Stomach (tissue), 9 donors: ENCODE data around the gene MICAL3. TPM values are rescaled to one million over a fixed set of nuclear protein-coding genes. Genes with fewer than 3 reads are reported as not detected.

ENCODE experiments used
- DNase-seq, 2 donors: peaks; one replicate each; pipeline versions ENCODE4 v3.0.0 to v3.0.0-alpha.2; 2013 to 2019
- H3K27ac ChIP-seq, 5 donors: fragments of 200-600 bp in 4 of 5; sonication (generic) in 4 of 5; one replicate each; pipeline ENCODE4 v1.5.1; 2013 to 2019; ENCODE audit warnings: mild to moderate bottlenecking in 1 of 5, moderate library complexity in 1 of 5
- H3K27me3 ChIP-seq, 3 donors: fragments of 200-600 bp; sonication (generic); one replicate each; pipeline ENCODE4 v1.5.1; 2017 to 2019; ENCODE audit warnings: mixed run types in 1 of 3
- H3K36me3 ChIP-seq, 4 donors: fragments of 200-600 bp; sonication (generic); 1 replicate in 3 of 4; 2 replicates in 1 of 4; pipeline ENCODE4 v1.5.1; 2016 to 2019
- H3K4me1 ChIP-seq, 4 donors: fragments of 200-600 bp; sonication (generic); one replicate each; pipeline ENCODE4 v1.5.1; 2016 to 2019
- H3K4me3 ChIP-seq, 4 donors: fragments of 200-600 bp; sonication (generic) in 3 of 4; one replicate each; pipeline ENCODE4 v1.5.1; 2016 to 2019; ENCODE audit warnings: mild to moderate bottlenecking in 1 of 4
- H3K9me3 ChIP-seq, 4 donors: fragments of 200-600 bp; sonication (generic); one replicate each; pipeline ENCODE4 v1.5.1; 2016 to 2019
- CTCF ChIP-seq, 7 experiments: fragments of 450-650 bp in 4 of 7; fragments of 200-600 bp in 3 of 7; sonication (generic) in 3 of 7; IDR thresholded peaks; one replicate each; pipeline ENCODE4 v1.5.1; 2016 to 2019; ENCODE audit warnings: antibody characterized with exemption in 7 of 7, control low read depth in 2 of 7, mild to moderate bottlenecking in 1 of 7
- EP300 ChIP-seq: sonication (generic); formaldehyde crosslinking; IDR thresholded peaks from one replicate; pipeline ENCODE4 v1.6.1; 2017; ENCODE audit warnings: antibody characterized with exemption
- POLR2A ChIP-seq, 4 donors: fragments of 450-650 bp; IDR thresholded peaks; one replicate each; pipeline ENCODE4 v1.6.1; 2016; ENCODE audit warnings: antibody characterized with exemption in 4 of 4, control low read depth in 2 of 4, mild to moderate bottlenecking in 1 of 4, moderate library complexity in 1 of 4
- POLR2AphosphoS5 ChIP-seq, 3 donors: sonication (generic); formaldehyde crosslinking; IDR thresholded peaks; one replicate each; pipeline ENCODE4 v1.6.1; 2016; ENCODE audit warnings: antibody characterized with exemption in 3 of 3
- WGBS, 5 donors: extraction: QIAGEN DNeasy Blood & Tissue Kit in 3 of 5; methylation state at CpG; one replicate each; pipeline versions ENCODE4 v1.1.5 to v1.1.7; 2013 to 2018; 5-methylcytosine and 5-hydroxymethylcytosine counted together
- intact Hi-C: fragments of 100-400 bp; cut with DNase I; formaldehyde crosslinking; loops from one replicate; pipeline ENCODE4 v1.15.1; 2023; ENCODE audit warnings: low total_unique reads
- polyA plus RNA-seq, 3 donors: library from polyadenylated mRNA; stranded (reverse); fragments of 200-250 nt; gene quantifications; one replicate each; pipeline ENCODE4 v1.2.3, GENCODE V29; 2013
- total RNA-seq, 5 donors: library from RNA; depleted of rRNA; stranded (reverse); fragments of >200 nt; gene quantifications; one replicate each; pipeline versions ENCODE4 v1.1.0 to v1.2.3, GENCODE V29; 2014 to 2016
- donor health status: healthy with polysubstance abuse.
- donor health status: Bipolar disorder and iron deficiency.
- donor health status: healthy.

Gene MICAL3
- total and polyA plus RNA-seq, 8 donors, result 3.5 to 130 (median 24.0) TPM

GRCh38 chr22:18070556-18071306 lies 46.4 kb upstream of the MICAL3 start:
- DNase-seq, result no peak
- no peak overlapping the region for H3K27ac ChIP-seq
- intact Hi-C loops, result loop anchor here (5.0 to 10.0 kb wide), 2 partner anchors 76 to 243 kb away; no protein-coding TSS in a partner anchor

GRCh38 chr22:18070041-18070440 lies 45.7 kb upstream of the MICAL3 start:
- H3K4me3 ChIP-seq, result no peak overlapping the region
- H3K36me3 ChIP-seq, result no peaks in the 10 kb centered on the region
- peaks cover 0 to 27% (median 8%) of the 10 kb centered on the region in 4 donors for H3K4me1 ChIP-seq
- no peak for DNase-seq
- H3K27me3 ChIP-seq, result peaks cover 0 to 5% (median 0%) of the 10 kb centered on the region in 3 donors
- intact Hi-C loops, result loop anchor here (5.0 to 10.0 kb wide), 2 partner anchors 75 to 243 kb away; no protein-coding TSS in a partner anchor
- no peaks in the 10 kb centered on the region for H3K9me3 ChIP-seq
- WGBS, 5 donors, result 91 to 96% (median 92%) methylated on average over 4 of the region's 4 CpGs
- TF ChIP-seq EP300 (no peak), CTCF (IDR thresholded peaks at IDR 0.05) (no peak)
- H3K27ac ChIP-seq, result no peak overlapping the region

More at GRCh38 chr22:18070556-18071306, 46.4 kb upstream of the MICAL3 start:
- Histone ChIP-seq H3K9me3 (no peaks in the 10 kb centered on the region), H3K4me3 (no peak overlapping the region), H3K4me1 (peaks cover 0 to 29% (median 11%) of the 10 kb centered on the region in 4 donors), H3K27me3 (no peaks in the 10 kb centered on the region), H3K36me3 (no peaks in the 10 kb centered on the region)
- 68 to 81% (median 74%) methylated on average over 14 of the region's 14 CpGs for WGBS, 5 donors
- TF ChIP-seq POLR2A (IDR thresholded peaks at IDR 0.05), result no peak
- TF ChIP-seq CTCF (IDR thresholded peaks at IDR 0.05), result no peak
- TF ChIP-seq EP300, result no peak
- TF ChIP-seq POLR2AphosphoS5 (IDR thresholded peaks at IDR 0.05), result no peak

- TF ChIP-seq POLR2A (IDR thresholded peaks at IDR 0.05) (no peak), POLR2AphosphoS5 (IDR thresholded peaks at IDR 0.05) (no peak), CTCF (IDR thresholded peaks at IDR 0.05) (no peak), EP300 (no peak)
- H3K27ac ChIP-seq, result peak overlapping the region in 3 of 5 donors; percentile 69 to 87 (median 83)
- 26 to 54% (median 44%) methylated on average over 2 of the region's 2 CpGs for WGBS, 5 donors
- H3K4me3 ChIP-seq, result no peak overlapping the region
- intact Hi-C loops, result no loop called here
- H3K9me3 ChIP-seq, result no peaks in the 10 kb centered on the region
- H3K4me1 ChIP-seq, result peaks cover 0 to 27% (median 8%) of the 10 kb centered on the region in 4 donors
- no peaks in the 10 kb centered on the region for H3K36me3 ChIP-seq
- peaks cover 0 to 12% (median 0%) of the 10 kb centered on the region in 3 donors for H3K27me3 ChIP-seq
- DNase-seq, result no peak
Measured at GRCh38 chr22:18069041-18069440, 44.7 kb upstream of the MICAL3 start.

- TF ChIP-seq CTCF (IDR thresholded peaks at IDR 0.05) (no peak), POLR2AphosphoS5 (IDR thresholded peaks at IDR 0.05) (peak in 2 of 3 donors; percentile 24 to 43)
- 39 to 76% (median 66%) methylated on average over 3 of the region's 3 CpGs for WGBS, 5 donors
- Histone ChIP-seq H3K27me3 (peaks cover 0 to 12% (median 0%) of the 10 kb centered on the region in 3 donors), H3K36me3 (no peaks in the 10 kb centered on the region), H3K4me1 (peaks cover 0 to 27% (median 8%) of the 10 kb centered on the region in 4 donors), H3K9me3 (no peaks in the 10 kb centered on the region), H3K4me3 (no peak overlapping the region), H3K27ac (peak overlapping the region in 4 of 5 donors; percentile 54 to 87 (median 76))
- intact Hi-C loops, result no loop called here
- peak in 1 of 2 donors; percentile 60 for DNase-seq
Measured at GRCh38 chr22:18068381-18068988, 44.1 kb upstream of the MICAL3 start.
